H1 (cell line): Measurements from ENCODE around the gene SYT10. TPM values are rescaled to one million over a fixed set of nuclear protein-coding genes. Genes with fewer than 3 reads are reported as not detected.

Experiments used
- CTCF ChIA-PET: fragments of 300-600 bp; sonication (Branson Sonifier 250); formaldehyde crosslinking; loops from one replicate; lab custom pipeline; 2021; ENCODE audit not compliant: partially characterized antibody; lab: Charles Lee
- POLR2A ChIA-PET: fragments of 300-600 bp; sonication (Branson Sonifier 250); formaldehyde crosslinking; loops from one replicate; lab custom pipeline; 2021; ENCODE audit warnings: inconsistent platforms; ENCODE audit not compliant: partially characterized antibody; lab: Charles Lee
- DNase-seq, 2 experiments: peaks; one replicate each; pipeline versions ENCODE4 v3.0.0 to v3.0.0-alpha.2; 2010 to 2022; ENCODE audit warnings: low spot score in 2 of 2, low read depth in 1 of 2, mixed read lengths in 1 of 2
- FAIRE-seq: peaks from 2 replicates; lab custom pipeline; 2011; peaks lifted over from hg19 to GRCh38; lab: Jason Lieb, UNC
- H2AFZ ChIP-seq: 2 replicates; pipeline ENCODE4 v1.8.1; 2012; ENCODE audit warnings: low read length, inconsistent platforms
- H2AK5ac ChIP-seq: 2 replicates; pipeline ENCODE4 v1.6.1; 2013; ENCODE audit warnings: low read depth, low read length
- H2BK120ac ChIP-seq: replicated peaks from 2 replicates; pipeline ENCODE3; 2013; ENCODE audit warnings: low read depth, low read length, inconsistent platforms
- H2BK12ac ChIP-seq: 2 replicates; pipeline ENCODE4 v1.6.1; 2013; ENCODE audit warnings: low read depth, low read length
- H2BK15ac ChIP-seq: 2 replicates; pipeline ENCODE4 v1.6.1; 2013; ENCODE audit warnings: low read length
- H2BK20ac ChIP-seq: 2 replicates; pipeline ENCODE4 v1.6.1; 2013; ENCODE audit warnings: low read length
- H2BK5ac ChIP-seq: 2 replicates; pipeline ENCODE4 v1.6.1; 2013; ENCODE audit warnings: low read depth, low read length
- H3K14ac ChIP-seq: 2 replicates; pipeline ENCODE4 v1.6.1; 2013; ENCODE audit warnings: inconsistent platforms; ENCODE audit not compliant: insufficient read length
- H3K18ac ChIP-seq: 2 replicates; pipeline ENCODE4 v1.6.1; 2013; ENCODE audit warnings: low read length; ENCODE audit errors: extremely low read depth
- H3K23ac ChIP-seq: 2 replicates; pipeline ENCODE4 v1.6.1; 2013; ENCODE audit warnings: inconsistent platforms; ENCODE audit not compliant: insufficient read length
- H3K23me2 ChIP-seq: 2 replicates; pipeline ENCODE4 v1.6.1; 2013; ENCODE audit warnings: low read depth, low read length
- H3K27ac ChIP-seq: 2 replicates; pipeline ENCODE4 v1.6.1; 2011; ENCODE audit warnings: low read depth, low read length, inconsistent platforms
- H3K27me3 ChIP-seq, 4 experiments: replicated peaks in 1 of 4; 1 replicate in 1 of 4; 2 replicates in 3 of 4; pipeline versions ENCODE4 v1.6.1 to v1.8.1; 2011 to 2013; ENCODE audit warnings: low read length in 3 of 4, mild to moderate bottlenecking in 3 of 4, inconsistent platforms in 2 of 4, mixed read lengths in 2 of 4, moderate library complexity in 1 of 4; ENCODE audit not compliant: control insufficient read depth in 3 of 4, insufficient read depth in 3 of 4; ENCODE audit errors: extremely low read depth in 1 of 4
- H3K36me3 ChIP-seq, 4 experiments: 2 replicates each; pipeline versions ENCODE4 v1.6.1 to v1.8.1; 2011 to 2013; ENCODE audit warnings: mild to moderate bottlenecking in 4 of 4, low read length in 3 of 4, moderate library complexity in 2 of 4, control low read depth in 1 of 4, inconsistent platforms in 1 of 4; ENCODE audit not compliant: insufficient read depth in 4 of 4, control insufficient read depth in 2 of 4
- H3K4ac ChIP-seq: replicated peaks from 2 replicates; pipeline ENCODE3; 2013; ENCODE audit warnings: low read length, low read depth, mixed read lengths, inconsistent platforms; ENCODE audit not compliant: insufficient read length
- H3K4me1 ChIP-seq, 4 experiments: replicated peaks in 1 of 4; 1 replicate in 1 of 4; 2 replicates in 3 of 4; pipeline versions ENCODE4 v1.6.1 to v1.8.1; 2011 to 2013; ENCODE audit warnings: low read length in 3 of 4, inconsistent platforms in 2 of 4, mixed read lengths in 1 of 4; ENCODE audit not compliant: insufficient read depth in 4 of 4, control insufficient read depth in 3 of 4
- H3K4me2 ChIP-seq, 2 experiments: 2 replicates each; pipeline versions ENCODE4 v1.6.1 to v1.8.1; 2011 to 2013; ENCODE audit warnings: low read depth in 2 of 2, low read length in 2 of 2, control low read depth in 1 of 2, inconsistent platforms in 1 of 2, mild to moderate bottlenecking in 1 of 2; ENCODE audit not compliant: insufficient read depth in 1 of 2
- H3K4me3 ChIP-seq, 4 experiments: fragments of 200-600, 300-600 bp in 1 of 4; sonication (generic), shearing (Covaris generic), sonication (Bioruptor Twin) in 1 of 4; 2 replicates each; pipeline versions ENCODE4 v1.5.1 to v1.8.1; 2011 to 2016; ENCODE audit warnings: low read length in 4 of 4, low read depth in 3 of 4, control low read depth in 2 of 4, inconsistent platforms in 2 of 4, mild to moderate bottlenecking in 2 of 4, mixed read lengths in 1 of 4, moderate library complexity in 1 of 4; ENCODE audit not compliant: insufficient read depth in 2 of 4; ENCODE audit errors: extremely low read depth in 1 of 4
- H3K56ac ChIP-seq: replicated peaks from 2 replicates; pipeline ENCODE3; 2013; ENCODE audit warnings: low read depth, mild to moderate bottlenecking, mixed read lengths, low read length, inconsistent platforms; ENCODE audit not compliant: insufficient read length
- H3K79me1 ChIP-seq: 2 replicates; pipeline ENCODE4 v1.6.1; 2013; ENCODE audit warnings: low read depth, low read length, control low read depth
- H3K79me2 ChIP-seq, 2 experiments: 2 replicates each; pipeline versions ENCODE4 v1.6.1 to v1.8.1; 2012 to 2013; ENCODE audit warnings: low read length in 2 of 2, mild to moderate bottlenecking in 2 of 2, inconsistent platforms in 1 of 2; ENCODE audit not compliant: insufficient read depth in 2 of 2, control insufficient read depth in 1 of 2
- H3K9ac ChIP-seq, 4 experiments: replicated peaks in 1 of 4; 1 replicate in 1 of 4; 2 replicates in 3 of 4; pipeline versions ENCODE4 v1.6.1 to v1.8.1; 2011 to 2013; ENCODE audit warnings: low read depth in 3 of 4, low read length in 3 of 4, control low read depth in 2 of 4, mild to moderate bottlenecking in 2 of 4, moderate library complexity in 2 of 4, inconsistent platforms in 1 of 4; ENCODE audit errors: extremely low read depth in 1 of 4
- H3K9me3 ChIP-seq, 2 experiments: 2 replicates each; pipeline versions ENCODE4 v1.6.1 to v1.8.1; 2012 to 2013; ENCODE audit warnings: mild to moderate bottlenecking in 2 of 2, moderate library complexity in 2 of 2, control low read depth in 1 of 2, inconsistent platforms in 1 of 2, low read depth in 1 of 2, low read length in 1 of 2, mixed read lengths in 1 of 2; ENCODE audit not compliant: insufficient read depth in 2 of 2
- H4K20me1 ChIP-seq, 2 experiments: replicated peaks in 1 of 2; 2 replicates each; pipeline versions ENCODE3 to v1.8.1; 2011 to 2013; ENCODE audit warnings: inconsistent platforms in 2 of 2, low read length in 2 of 2, mild to moderate bottlenecking in 1 of 2; ENCODE audit not compliant: insufficient read depth in 2 of 2, control insufficient read depth in 1 of 2
- H4K5ac ChIP-seq: 2 replicates; pipeline ENCODE4 v1.6.1; 2013; ENCODE audit warnings: low read length, low read depth, mixed read lengths, inconsistent platforms; ENCODE audit not compliant: insufficient read length
- H4K8ac ChIP-seq: 2 replicates; pipeline ENCODE4 v1.8.0; 2013; ENCODE audit warnings: mild to moderate bottlenecking, moderate library complexity, low read length, inconsistent platforms; ENCODE audit not compliant: insufficient read depth; ENCODE audit errors: extremely low read depth
- H4K91ac ChIP-seq: replicated peaks from 2 replicates; pipeline ENCODE3; 2013; ENCODE audit warnings: low read length, mixed read lengths, inconsistent platforms; ENCODE audit not compliant: insufficient read length
- BACH1 ChIP-seq: IDR thresholded peaks from 2 replicates; pipeline ENCODE4 v1.6.1; 2012; ENCODE audit warnings: low read length, improper control_type of control experiment
- CHD2 ChIP-seq: IDR thresholded peaks from 2 replicates; pipeline ENCODE4 v1.6.1; 2012; ENCODE audit warnings: low read length, improper control_type of control experiment
- EZH2 ChIP-seq: fragments of 200-600 bp; sonication (generic); IDR thresholded peaks from 2 replicates; pipeline ENCODE4 v1.7.1; 2012; ENCODE audit warnings: low read depth, mild to moderate bottlenecking, moderate library complexity, low read length, inconsistent platforms; ENCODE audit not compliant: severe bottlenecking
- HDAC2 ChIP-seq, 2 experiments: fragments of 300-600 bp in 1 of 2; sonication (generic) in 1 of 2; IDR thresholded peaks; 2 replicates each; pipeline ENCODE4 v1.6.1; 2011 to 2012; ENCODE audit warnings: low read depth in 2 of 2, low read length in 2 of 2, mild to moderate bottlenecking in 2 of 2, moderate library complexity in 2 of 2, borderline replicate concordance in 1 of 2, inconsistent platforms in 1 of 2
- HDAC6 ChIP-seq: IDR thresholded peaks from one replicate; pipeline ENCODE4 v1.7.1; 2012; ENCODE audit warnings: low read depth, mild to moderate bottlenecking, inconsistent platforms, low read length, moderate library complexity
- KDM1A ChIP-seq: fragments of 200-600, 300-600 bp; sonication (generic); IDR thresholded peaks from 2 replicates; pipeline ENCODE4 v1.7.1; 2016; ENCODE audit warnings: mild to moderate bottlenecking, low read length, borderline replicate concordance
- KDM5A ChIP-seq: fragments of 200-600 bp; IDR thresholded peaks from 2 replicates; pipeline ENCODE4 v1.7.1; 2012; ENCODE audit warnings: mild to moderate bottlenecking, low read length, inconsistent platforms, mixed read lengths
- RAD21 ChIP-seq, 2 experiments: IDR thresholded peaks in 1 of 2; conservative IDR thresholded peaks in 1 of 2; 2 replicates each; pipeline ENCODE4 v1.6.1; 2011; ENCODE audit warnings: low read depth in 2 of 2, low read length in 2 of 2, improper control_type of control experiment in 1 of 2, inconsistent platforms in 1 of 2, mild to moderate bottlenecking in 1 of 2, moderate library complexity in 1 of 2
- RXRA ChIP-seq: IDR thresholded peaks from 2 replicates; pipeline ENCODE4 v1.6.1; 2011; ENCODE audit warnings: low read depth, mild to moderate bottlenecking, low read length, moderate library complexity; ENCODE audit not compliant: insufficient read depth
- SP2 ChIP-seq: IDR thresholded peaks from 2 replicates; pipeline ENCODE4 v1.6.1; 2012; ENCODE audit warnings: mild to moderate bottlenecking, low read length, inconsistent platforms
- WGBS, 2 experiments: shearing (Covaris generic) in 1 of 2; methylation state at CpG; one replicate each; pipeline versions ENCODE4 v1.1.6 to v1.1.7; 2013 to 2015; ENCODE audit warnings: low lambda C conversion rate in 2 of 2, mixed read lengths in 2 of 2, inconsistent platforms in 1 of 2, low coverage in 1 of 2, missing lambda C conversion rate in 1 of 2; ENCODE audit not compliant: insufficient replicate concordance in 2 of 2, insufficient coverage in 1 of 2, insufficient read length in 1 of 2; ENCODE audit errors: extremely low coverage in 1 of 2, missing lambda C conversion rate in 1 of 2; 5-methylcytosine and 5-hydroxymethylcytosine counted together
- polyA plus RNA-seq, 7 experiments: library from polyadenylated mRNA; depleted of rRNA in 3 of 7; stranded (reverse) in 5 of 7; unstranded in 2 of 7; fragments of >200 nt in 5 of 7; fragments of 200-250 nt in 2 of 7; gene quantifications; 1 replicate in 5 of 7; 2 replicates in 1 of 7; 4 replicates in 1 of 7; pipeline versions ENCODE4 v1.2.1 to v1.2.3, GENCODE V29; 2011 to 2013; ENCODE audit warnings: missing spikeins in 2 of 7, mixed read lengths in 2 of 7
- total RNA-seq: library from RNA; stranded (reverse); fragmentation: NEBNext Ultra II Directional; extraction: Animal tissue kit (Norgen Biotek cat#: 25700); gene quantifications from 2 replicates; pipeline ENCODE4 v1.2.1, GENCODE V29; 2021
- TF ChIP-seq, protein P1 (sequence below): IDR thresholded peaks from 2 replicates; pipeline ENCODE4 v1.6.1; 2011; ENCODE audit warnings: low read depth, mild to moderate bottlenecking, low read length; ENCODE audit not compliant: insufficient read depth

Gene SYT10
- total and polyA plus RNA-seq, 2 of the 8 experiments (the other 6 are each of a cell fraction or from before 2014, with no cell fraction given): 0.97 to 2.6 TPM

DNA sequence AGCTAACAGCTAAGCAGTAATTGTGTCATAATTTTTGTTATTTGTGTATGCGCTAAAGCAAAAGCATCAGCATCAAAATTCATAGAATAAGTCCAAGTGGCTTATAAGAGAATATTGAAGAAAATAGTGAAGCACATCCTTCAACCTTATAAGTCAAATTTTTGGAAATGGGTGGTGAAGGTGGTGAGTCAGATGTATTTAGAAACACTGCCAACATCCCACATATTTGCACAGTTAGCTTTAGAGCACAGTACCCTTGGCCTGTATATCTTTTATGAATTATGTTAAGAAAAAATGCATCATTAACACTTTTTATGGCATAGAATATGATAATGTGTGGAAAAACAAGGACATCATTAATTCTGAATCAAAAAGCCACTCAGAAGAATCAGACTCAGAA is 8.0 kb downstream of the SYT10 start:
- H2BK12ac ChIP-seq: no peak overlapping the region
- POLR2A ChIA-PET: no interaction called here

More for the DNA sequence above, 8.0 kb downstream of the SYT10 start:
- no peak overlapping the region for H2BK120ac ChIP-seq
- no peak overlapping the region for H3K56ac ChIP-seq
- no peaks in the 10 kb centered on the region for H4K20me1 ChIP-seq
- H4K5ac ChIP-seq: no peak overlapping the region
- no peak overlapping the region for H3K4me2 ChIP-seq
- no peaks in the 10 kb centered on the region for H3K79me2 ChIP-seq
- H3K27ac ChIP-seq: no peak overlapping the region
- no peak for TF ChIP-seq KDM1A
- TF ChIP-seq CHD2: no peak
- TF ChIP-seq EZH2: no peak
- TF ChIP-seq HDAC6: no peak
- no peak for TF ChIP-seq KDM5A
- no peak for TF ChIP-seq RXRA
- TF ChIP-seq, protein P1, sequence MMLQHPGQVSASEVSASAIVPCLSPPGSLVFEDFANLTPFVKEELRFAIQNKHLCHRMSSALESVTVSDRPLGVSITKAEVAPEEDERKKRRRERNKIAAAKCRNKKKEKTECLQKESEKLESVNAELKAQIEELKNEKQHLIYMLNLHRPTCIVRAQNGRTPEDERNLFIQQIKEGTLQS: no peak
- TF ChIP-seq SP2: no peak
- no peak for TF ChIP-seq BACH1
- no peak for TF ChIP-seq HDAC2 (IDR thresholded peaks at IDR 0.05; ENCODE audit: borderline replicate concordance in 1 of 2, low read depth in 2 of 2, low read length in 2 of 2)
- TF ChIP-seq RAD21 (IDR thresholded peaks at IDR 0.05 in 1 of 2, conservative IDR thresholded peaks at IDR 0.05 in 1 of 2; ENCODE audit: low read depth in 2 of 2, low read length in 2 of 2): no peak
- no peaks in the 10 kb centered on the region for H3K4me1 ChIP-seq
- no peak overlapping the region for H4K8ac ChIP-seq
- H3K23ac ChIP-seq: no peak overlapping the region
- no peak overlapping the region for H3K18ac ChIP-seq
- DNase-seq (no peak), FAIRE-seq (no peak)
- H2BK20ac ChIP-seq: no peak overlapping the region
- H3K9me3 ChIP-seq: no peaks in the 10 kb centered on the region; a peak in 1 of 4 replicates
- H2BK15ac ChIP-seq: no peak overlapping the region
- H3K14ac ChIP-seq: no peak overlapping the region
- no peak overlapping the region for H4K91ac ChIP-seq
- peaks cover 0 to 1% (median 0%) of the 10 kb centered on the region in 4 experiments; a peak in 1 of 7 replicates for H3K27me3 ChIP-seq
- CTCF ChIA-PET: no interaction called here
- no peak overlapping the region for H3K4me3 ChIP-seq
- H3K79me1 ChIP-seq: no peaks in the 10 kb centered on the region
- H3K36me3 ChIP-seq: no peaks in the 10 kb centered on the region
- no peak overlapping the region for H2AFZ ChIP-seq
- H3K4ac ChIP-seq: no peak overlapping the region
- no peaks in the 10 kb centered on the region for H3K23me2 ChIP-seq
- WGBS, 2 experiments: 92% methylated on average over 1 of the region's 1 CpG; no CpG with 5 or more reads in 1 of the 2 experiments
- no peak overlapping the region for H3K9ac ChIP-seq
- no peak overlapping the region for H2AK5ac ChIP-seq
- no peak overlapping the region for H2BK5ac ChIP-seq
